OCI-M2 (cell line): Measurements from ENCODE around the gene CD160.
"Not testable (repeated sequence)": the region's sequence is repeated elsewhere in the genome, so short reads cannot be mapped to it uniquely, and the experiment has no call there.

Source experiments
- DNase-seq: peaks from one replicate; lab custom pipeline; 2025; ENCODE audit not compliant: unreplicated experiment; lab: John Stamatoyannopoulos, UW

The CD160 gene

GRCh38 chr1:145758116-145758515, 38.8 kb downstream of the CD160 start:
- DNase-seq = no peak

GRCh38 chr1:145758575-145758974, 39.3 kb downstream of the CD160 start:
- no peak for DNase-seq

DNA sequence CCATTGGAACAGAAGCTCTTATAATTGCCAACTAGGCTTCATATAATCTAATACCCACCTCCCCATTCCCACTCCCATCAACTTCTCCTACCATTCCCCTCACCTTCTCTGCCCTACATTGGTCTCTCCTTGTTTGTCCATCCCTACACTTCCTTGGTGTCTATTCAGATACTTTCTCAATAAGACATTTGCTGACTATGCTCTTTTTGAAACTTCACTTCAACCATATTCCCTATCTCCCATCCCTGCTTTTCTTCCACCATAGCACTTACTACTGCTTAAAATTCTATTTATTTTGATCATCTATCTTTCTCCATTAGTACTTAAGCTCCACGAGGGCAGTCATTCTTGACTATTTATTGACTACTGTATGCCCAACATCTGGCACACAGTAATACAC, 40.4 kb downstream of the CD160 start:
- no peak for DNase-seq

DNA sequence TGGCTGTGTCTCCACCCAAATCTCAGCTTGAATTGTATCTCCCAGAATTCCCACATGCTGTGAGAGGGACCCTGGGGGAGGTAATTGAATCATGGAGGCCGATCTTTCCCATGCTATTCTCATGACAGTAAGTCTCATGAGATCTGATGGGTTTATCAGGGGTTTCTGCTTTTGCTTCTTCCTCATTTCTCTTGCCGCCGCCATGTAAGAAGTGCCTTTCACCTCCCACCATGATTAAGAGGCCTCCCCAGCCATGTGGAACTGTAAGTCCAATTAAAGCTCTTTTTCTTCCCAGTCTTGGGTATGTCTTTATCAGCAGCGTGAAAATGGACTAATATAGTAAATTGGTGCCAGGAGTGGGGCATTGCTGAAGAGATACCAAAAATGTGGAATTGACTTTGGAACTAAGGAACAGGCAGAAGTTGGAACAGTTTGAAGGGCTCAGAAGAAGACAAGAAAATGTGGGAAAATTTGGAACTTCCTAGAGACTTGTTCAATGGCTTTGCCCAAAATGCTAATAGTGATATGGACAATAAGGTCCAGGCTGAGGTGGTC, 41.2 kb downstream of the CD160 start:
- DNase-seq = not testable (repeated sequence)

DNA sequence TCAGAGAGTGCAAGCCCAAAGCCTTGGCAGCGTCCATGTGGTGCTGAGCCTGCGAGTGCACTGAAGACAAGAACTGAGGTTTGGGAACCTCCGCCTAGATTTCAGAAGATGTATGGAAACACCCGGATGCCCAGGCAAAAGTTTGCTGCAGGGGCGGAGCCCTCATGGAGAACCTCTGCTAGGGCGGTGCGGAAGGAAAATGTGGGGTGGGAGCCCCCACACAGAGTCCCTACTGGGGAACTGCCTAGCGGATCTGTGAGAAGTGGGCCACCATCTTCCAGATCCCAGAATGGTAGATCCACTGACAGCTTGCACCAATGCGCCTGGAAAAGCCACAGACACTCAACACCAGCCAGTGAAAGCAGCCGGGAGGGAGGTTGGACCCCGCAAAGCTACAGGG, 42.2 kb downstream of the CD160 start:
- not testable (repeated sequence) for DNase-seq

DNA sequence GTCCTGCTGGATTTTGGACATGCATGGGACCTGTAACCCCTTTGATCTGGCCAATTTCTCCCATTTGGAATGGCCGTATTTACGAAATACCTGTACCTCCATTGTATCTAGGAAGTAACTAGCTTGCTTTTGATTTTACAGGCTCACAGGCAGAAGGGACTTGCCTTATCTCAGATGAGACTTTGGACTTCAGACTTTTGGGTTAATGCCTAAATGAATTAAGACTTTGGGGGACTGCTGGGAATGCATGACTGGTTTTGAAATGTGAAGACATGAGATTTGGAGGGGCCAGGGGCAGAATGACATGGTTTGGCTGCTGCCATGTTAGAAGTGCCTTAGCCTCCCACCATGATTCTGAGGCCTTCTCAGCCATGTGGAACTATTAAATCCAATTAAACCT, 42.7 kb downstream of the CD160 start:
- not testable (repeated sequence) for DNase-seq

DNA sequence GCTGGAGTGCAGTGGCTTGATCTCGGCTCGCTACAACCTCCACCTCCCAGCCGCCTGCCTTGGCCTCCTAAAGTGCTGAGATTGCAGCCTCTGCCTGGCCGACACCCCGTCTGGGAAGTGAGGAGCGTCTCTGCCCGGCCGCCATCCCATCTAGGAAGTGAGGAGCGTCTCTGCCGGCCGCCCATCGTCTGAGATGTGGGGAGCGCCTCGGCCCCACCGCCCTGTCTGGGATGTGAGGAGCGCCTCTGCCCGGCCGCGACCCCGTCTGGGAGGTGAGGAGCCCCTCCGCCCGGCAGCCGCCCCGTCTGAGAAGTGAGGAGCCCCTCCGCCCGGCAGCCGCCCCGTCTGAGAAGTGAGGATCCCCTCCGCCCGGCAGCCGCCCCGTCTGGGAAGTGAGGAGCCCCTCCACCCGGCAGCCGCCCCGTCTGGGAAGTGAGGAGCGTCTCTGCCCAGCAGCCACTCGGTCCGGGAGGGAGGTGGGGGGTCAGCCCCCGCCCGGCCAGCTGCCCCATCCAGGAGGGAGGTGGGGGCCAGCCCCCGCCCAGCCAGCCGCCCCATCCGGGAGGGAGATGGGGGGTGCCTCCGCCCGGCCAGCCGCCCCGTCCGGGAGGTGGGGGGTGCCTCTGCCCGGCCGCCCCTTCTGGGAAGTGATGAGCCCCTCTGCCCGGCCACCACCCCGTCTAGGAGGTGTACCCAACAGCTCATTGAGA, 45.1 kb downstream of the CD160 start:
- DNase-seq = not testable (repeated sequence)

GRCh38 chr1:145765127-145765526, 45.8 kb downstream of the CD160 start:
- DNase-seq = not testable (repeated sequence)

- DNase-seq = not testable (repeated sequence)
These were observed 46.5 kb downstream of the CD160 start for GRCh38 chr1:145765585-145766360.

- not testable (repeated sequence) for DNase-seq
These were observed 47.6 kb downstream of the CD160 start for GRCh38 chr1:145766926-145767325.

DNA sequence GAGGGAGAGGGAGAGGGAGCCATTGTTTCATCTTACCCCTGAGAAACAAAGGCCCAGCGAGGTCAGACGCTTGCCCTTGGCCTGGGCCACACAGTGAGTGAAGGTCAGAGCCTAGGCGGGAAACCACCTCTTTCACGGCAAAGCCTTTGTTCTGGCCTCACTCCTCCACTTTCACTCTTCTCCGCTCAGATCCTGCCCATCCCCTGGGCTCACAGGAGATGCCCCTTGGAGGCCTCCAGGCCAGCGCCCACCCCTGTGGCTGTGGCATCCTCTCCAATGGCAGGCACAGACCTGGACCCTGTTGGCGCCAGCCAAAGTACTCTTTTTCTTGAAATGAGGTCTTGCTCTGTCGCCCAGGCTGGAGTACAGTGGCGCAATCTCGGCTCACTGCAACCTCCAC, 48.7 kb downstream of the CD160 start:
- DNase-seq = not testable (repeated sequence)

DNA sequence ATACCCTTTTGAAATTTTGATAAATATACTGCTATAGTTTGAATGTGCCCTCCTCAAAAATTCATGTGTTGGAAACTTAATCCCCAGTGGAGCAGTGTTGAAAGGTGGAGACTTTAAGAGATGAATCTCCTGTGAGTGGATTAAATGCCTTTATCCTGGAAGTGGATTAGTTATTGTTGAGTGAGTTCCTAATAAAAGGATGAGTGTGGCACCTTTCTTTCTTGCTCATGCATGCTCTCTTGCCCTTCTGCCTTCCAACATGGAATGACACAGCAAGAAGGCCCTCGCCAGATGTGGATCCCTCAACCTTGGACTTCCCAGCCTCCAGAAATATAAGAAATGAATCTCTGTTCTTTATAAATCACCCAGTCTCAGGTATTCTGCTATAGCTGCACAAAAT, 51.8 kb downstream of the CD160 start:
- no peak for DNase-seq

- DNase-seq = no peak
These were observed 54.1 kb downstream of the CD160 start for GRCh38 chr1:145773423-145773822.

- DNase-seq = no peak
These were observed 58.3 kb downstream of the CD160 start for GRCh38 chr1:145777357-145778145.

GRCh38 chr1:145778146-145778540, 58.8 kb downstream of the CD160 start:
- no peak for DNase-seq

DNA sequence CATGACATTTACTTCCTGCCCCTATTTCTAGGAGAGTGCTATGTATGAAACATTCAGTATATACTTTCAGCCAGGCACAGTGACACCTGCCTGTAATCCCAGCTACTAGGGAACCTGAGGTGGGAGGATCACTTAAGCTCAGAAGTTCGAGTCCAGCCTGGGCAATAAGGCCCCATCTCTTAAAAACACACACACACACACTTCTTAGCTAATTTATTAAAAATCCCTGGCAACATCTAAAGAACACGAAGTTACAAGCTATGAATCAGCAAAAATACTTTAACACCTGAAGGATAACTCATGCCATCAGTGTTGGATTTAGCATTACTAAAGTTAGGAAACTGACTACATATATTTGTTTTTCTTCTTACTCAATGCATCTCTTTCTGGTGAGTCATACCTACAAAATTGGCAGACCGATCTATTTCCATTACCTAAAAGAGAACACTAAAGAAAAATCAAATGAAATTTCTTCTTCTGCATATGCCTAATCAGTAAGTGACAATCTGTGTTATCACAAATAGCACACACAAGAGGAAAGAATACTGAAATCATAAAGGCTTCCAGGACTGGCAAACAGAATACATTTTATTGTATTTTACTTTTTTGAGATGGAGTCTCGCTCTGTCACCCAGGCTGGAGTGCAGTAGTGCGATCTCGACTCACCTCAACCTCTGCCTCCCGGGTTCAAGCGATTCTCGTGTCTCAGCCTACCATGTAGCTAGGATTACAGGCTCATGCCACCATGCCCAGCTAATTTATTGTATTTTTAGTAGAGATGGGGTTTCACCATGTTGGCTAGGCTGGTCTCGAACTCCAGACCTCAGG, 63.2 kb downstream of the CD160 start:
- no peak for DNase-seq

- no peak for DNase-seq
These were observed 65.1 kb downstream of the CD160 start for GRCh38 chr1:145784409-145784808.

GRCh38 chr1:145785547-145785946, 66.2 kb downstream of the CD160 start:
- DNase-seq = no peak

DNA sequence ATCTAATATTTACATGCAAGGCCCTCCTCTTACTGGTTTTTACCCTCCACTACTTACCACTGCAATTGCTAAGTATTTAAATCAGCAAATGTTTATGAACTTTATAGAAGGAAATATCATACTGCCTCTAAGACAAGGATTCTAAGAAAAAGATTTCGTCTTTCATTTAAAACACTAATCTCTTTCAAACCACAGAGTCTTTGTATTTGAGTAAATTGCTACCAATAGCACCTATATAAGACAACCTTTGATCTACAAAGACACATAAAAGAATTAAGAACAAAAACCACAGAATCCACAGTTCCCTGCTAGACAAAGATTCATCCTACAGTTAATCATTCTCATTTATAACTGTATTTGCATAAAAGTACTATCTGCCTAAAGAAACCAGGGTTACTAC, 67.0 kb downstream of the CD160 start:
- DNase-seq = no peak

DNA sequence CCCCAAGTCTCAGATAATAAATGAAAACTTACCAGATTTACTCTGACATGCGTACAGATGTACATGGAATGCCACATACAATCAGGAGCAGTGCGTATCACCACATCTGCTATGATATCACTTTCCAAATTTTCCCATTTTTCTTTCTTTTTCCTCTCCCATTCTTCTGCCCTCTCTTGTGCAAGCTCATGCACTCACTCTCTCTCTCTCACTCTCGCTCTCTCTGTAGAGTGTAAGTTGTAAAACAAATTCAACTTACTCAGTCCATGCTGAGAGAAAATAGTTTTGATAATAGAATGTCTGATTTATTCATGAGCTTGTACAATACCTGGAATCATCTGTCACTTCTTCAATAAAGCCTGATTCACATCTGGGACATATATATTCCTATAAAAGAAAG, 69.3 kb downstream of the CD160 start:
- DNase-seq = no peak
